Measurements from ENCODE around the gene JAM2.
"Not testable (repeated sequence)": the region's sequence is repeated elsewhere in the genome, so short reads cannot be mapped to it uniquely, and the experiment has no call there.

Gene JAM2

DNA sequence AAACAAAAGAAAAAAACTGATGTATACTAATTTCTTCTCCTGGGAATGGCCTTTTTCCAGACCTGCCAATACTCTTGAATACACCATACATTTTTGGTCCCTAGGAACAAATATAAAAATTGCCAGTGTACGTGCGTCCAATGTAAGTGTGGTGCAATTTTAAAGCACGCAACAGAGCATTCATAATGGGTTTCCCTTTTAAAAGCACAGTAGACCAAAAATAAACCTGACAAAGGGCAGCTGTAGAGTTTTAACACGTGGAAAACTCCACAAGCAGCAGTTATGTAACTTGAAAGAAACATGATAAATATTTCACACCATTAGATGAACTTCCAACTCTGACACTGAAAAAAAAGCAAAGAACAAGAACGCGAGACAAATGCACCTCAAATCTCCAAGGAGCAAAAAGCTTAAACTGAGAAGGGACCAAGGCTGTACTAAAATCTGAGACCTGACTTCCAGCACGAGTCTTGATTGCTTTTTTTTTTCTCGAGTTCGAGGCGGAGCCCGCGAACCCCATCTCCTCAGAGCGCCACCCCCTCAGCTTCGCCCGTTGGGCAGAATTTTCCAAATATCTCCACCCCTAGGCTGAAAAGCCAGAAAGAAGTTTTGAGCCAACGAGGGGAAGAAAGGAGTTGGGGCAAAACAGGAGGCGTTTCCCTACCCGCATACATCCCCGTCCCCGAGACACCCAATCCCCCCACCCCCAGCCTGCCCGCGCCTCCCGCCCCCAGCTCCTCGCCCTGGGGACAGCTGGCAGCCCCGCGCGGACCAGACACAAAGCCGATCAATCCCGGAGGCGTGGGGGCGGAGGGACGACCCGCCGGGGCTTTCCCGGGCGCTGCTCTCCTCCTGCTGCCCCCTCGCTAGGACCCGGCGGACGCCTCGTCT is at the start of gene JAM2:
Gene JAM2, plus strand, starts transcription at position 599 of the 891 bp plus-strand sequence. CDS start 564 bp downstream, outside the sequence.
- no peak for DNase-seq (ENCODE audit: low read depth, low spot score)

DNA sequence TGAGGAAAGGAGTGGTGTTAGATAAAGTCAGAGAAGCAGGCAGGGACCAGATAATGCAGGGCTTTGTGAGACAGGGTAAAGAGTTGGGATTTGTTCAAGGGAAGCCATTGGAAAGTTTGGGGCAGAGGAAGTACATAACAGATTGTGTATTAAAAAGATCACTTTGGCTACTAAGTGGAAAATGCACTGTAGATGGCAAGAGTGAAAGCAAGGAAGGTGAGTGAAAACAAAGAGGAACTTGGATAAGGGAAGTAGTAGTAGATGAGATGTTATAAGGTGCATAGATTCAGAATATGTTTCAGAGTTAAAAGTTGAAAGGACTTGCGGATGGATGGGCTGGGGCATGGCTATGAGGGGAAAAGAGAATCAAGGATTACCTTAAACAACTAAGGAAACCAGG is 49.2 kb upstream of the JAM2 start:
- DNase-seq (ENCODE audit: low read depth, low spot score) = no peak

- DNase-seq (ENCODE audit: low read depth, low spot score) = peak; percentile 48
Measured at GRCh38 chr21:25607151-25608043, 31.7 kb upstream of the JAM2 start, which contains the start of gene MRPL39. Gene MRPL39 (minus strand): TSS chr21:25607481. CDS start chr21:25607475, 6 bp downstream.

DNA sequence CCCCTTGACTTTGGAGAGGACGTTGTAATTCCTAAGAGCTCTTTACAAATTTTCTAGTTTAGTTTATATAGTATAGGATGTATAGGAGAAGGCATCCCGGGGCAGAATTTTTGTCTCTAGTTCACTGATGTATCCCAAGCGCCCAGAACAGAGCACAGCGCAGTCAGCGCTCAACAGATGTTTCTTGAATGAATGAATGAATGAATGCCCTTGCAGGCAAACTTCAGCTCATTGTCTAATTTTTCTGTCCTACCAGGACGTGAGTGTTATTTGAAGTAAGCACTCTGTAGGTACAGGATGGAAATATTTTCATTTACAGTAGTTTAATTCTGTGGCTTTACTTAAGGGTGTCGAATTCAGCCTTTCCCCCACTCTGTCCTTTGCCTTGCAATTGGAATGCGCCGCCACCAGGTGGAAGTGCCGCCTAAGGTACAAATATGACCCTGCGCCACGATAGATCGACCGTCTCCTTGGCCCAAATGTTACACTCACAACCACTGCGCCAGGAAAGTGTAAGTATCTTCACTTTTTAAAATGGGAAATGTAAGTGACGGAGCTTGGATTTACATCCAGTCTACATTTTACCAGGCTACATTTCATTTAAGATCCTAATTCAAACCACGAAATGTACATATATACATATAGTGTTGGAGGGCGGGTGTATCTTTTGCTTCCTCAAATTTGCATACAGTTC is 30.9 kb upstream of the JAM2 start:
- peak; percentile 23 for DNase-seq (ENCODE audit: low read depth, low spot score)

- DNase-seq (ENCODE audit: low read depth, low spot score) = no peak
Measured at GRCh38 chr21:25614441-25614840, 24.6 kb upstream of the JAM2 start.

GRCh38 chr21:25615880-25616279 is 23.2 kb upstream of the JAM2 start:
- no peak for DNase-seq (ENCODE audit: low read depth, low spot score)

DNA sequence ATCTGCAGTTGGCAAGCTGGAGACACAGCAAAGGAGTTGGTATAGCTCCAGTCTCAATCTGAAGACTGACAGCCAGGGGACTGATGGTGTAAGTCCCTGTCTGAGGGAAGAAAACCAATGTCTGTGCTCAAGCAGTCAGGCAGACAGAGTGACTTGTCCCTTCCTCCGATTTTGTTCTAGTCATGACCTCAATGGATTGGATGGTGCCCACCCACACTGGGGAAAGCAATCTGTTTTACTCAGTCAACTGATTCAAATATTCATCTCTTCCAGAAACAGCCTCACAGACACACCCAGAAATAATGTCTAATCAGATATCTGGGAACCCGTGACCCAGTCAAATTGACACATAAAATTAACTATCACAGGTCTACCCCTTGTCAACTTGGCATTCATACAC is 19.9 kb upstream of the JAM2 start:
- no peak for DNase-seq (ENCODE audit: low read depth, low spot score)

DNA sequence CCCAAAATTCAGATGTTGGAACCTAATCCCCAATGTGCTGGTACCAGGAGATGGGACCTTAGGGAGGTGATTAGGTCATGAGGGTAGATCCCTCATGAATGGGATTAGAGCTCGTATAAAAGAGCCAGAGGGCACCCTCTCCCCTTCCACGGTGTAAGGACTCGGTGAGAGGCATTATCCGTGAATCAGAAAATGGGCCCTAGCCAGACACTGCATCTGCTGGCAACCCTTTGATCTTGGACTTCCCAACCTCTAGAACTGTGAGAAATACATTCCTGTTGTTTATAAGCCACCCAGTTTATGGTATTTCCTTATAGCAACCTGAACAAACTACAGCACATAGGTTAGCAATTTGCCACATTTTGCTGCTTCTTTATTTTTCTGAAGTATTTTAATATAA is 14.5 kb upstream of the JAM2 start:
- no peak for DNase-seq (ENCODE audit: low read depth, low spot score)

DNA sequence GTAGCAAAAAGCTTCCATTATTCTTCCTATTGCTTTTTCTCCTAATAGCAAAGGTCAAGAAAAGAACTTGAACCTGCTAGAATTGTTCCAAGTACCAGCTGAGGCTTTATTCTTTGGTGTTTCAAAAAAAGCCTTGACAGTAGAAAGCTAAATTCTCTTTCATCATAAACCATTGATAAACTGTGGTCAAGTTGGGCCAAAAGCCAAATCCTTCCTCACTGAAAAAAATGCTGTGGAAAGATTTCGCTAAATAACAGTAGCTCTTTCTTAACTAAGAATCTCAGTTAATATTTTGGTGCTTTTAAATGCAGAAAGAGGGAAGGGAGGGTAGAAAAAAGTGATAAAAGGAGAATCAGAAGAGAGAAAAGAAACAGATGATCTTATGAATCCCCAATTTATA is 14.0 kb upstream of the JAM2 start:
- no peak for DNase-seq (ENCODE audit: low read depth, low spot score)

GRCh38 chr21:25625776-25626555 is 13.1 kb upstream of the JAM2 start:
- not testable (repeated sequence) for DNase-seq (ENCODE audit: low read depth, low spot score)

GRCh38 chr21:25626757-25627156 is 12.3 kb upstream of the JAM2 start:
- no peak for DNase-seq (ENCODE audit: low read depth, low spot score)

DNA sequence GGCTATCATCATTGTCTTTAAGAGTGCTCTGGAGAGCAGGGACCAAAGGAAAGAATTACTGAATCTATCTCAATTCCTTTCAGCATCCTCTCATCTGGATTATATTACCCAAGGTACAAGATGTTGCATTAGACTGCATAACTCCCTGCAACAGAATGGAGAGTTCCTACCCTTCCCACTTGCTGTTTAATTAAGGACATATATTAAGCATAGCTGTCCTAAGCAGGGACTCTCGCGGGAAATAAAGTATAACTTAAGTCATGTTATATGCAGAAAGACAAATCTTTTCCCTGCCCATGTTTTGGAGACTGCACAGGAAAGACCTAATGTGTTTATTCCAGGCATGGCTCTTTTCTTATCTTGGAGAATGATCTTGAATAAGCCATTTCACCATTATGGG is 6.8 kb upstream of the JAM2 start:
- DNase-seq (ENCODE audit: low read depth, low spot score) = no peak

GRCh38 chr21:25635310-25635709 is 3.7 kb upstream of the JAM2 start:
- no peak for DNase-seq (ENCODE audit: low read depth, low spot score)

DNA sequence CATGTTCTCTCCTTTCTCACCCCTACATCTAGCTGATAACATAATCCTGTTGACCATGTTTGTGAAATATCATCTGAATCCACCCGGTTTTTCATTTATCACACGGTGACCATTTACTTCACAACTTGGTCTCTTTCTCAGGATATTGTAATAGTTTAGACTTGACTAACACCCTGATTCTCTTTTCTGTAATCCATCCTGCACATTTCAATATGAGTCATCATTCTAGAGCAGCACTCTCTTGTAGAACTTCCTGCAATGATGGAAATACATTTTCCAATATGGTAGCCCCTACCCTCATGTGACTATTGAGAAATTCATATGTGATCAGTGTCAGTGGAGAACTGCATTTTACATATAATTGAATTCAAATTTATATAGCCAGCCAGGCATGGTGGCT is 2.3 kb upstream of the JAM2 start:
- no peak for DNase-seq (ENCODE audit: low read depth, low spot score)

DNA sequence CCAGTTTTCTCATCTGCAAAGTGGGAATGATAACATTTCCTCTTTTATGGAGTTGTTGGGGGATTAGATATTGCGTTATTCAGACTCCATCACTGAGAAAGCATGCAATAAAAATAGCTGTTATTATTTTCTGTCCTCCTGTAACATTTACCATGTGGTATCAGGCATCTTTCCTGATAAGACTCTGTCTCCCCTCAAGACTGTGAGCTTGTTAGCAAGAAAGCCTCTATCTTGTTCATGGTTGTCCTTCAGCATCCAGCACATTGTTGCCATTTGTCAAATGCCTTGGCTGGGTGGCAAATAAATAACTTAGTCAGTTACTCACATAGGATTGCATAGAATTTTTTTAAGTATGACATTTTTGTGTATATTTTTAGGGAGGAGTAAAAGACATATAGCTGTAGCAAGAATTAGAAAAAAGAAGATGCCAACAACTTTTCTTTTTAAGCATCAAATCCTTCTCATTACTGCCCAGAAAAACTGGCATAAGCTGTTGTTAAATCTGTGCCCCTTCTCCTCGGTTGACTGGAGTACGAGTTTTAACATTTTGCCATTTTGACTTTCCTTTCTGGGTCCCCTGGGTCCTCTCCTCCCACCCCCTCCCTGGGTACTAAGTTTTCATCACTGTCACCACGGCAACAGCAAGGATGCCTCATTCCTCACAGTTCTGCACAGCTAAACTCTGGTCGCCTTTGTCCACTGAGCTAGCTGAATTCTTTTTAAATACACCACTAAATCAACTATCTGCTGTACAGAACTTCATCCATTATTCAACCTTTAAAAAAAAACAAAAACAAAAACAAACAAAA is 1.0 kb upstream of the JAM2 start:
- DNase-seq (ENCODE audit: low read depth, low spot score) = no peak

DNA sequence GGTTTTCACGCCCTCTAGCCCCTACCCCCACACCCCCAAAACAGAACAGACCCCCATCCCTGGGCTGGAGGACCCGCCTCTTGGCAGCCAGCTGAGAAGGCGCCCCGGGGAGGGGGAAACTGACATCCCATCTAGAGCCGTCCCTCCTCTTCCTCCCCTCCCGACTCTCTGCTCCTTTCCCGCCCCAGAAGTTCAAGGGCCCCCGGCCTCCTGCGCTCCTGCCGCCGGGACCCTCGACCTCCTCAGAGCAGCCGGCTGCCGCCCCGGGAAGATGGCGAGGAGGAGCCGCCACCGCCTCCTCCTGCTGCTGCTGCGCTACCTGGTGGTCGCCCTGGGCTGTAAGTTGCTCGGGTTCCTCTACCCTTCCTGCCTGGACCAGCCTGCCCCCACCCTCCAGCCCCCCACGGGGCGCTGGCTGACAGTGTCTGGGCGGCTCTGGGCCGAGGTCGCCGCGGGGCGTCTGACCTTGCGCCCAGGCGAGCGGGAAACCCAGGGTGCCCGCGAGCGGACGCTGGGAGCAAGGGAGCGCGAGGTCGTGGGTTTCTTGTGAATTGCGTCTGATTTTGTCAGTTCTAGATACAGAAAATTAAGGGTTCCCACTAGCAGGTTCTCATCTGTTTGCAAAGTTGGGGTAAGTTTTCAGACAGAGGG is 618 bp downstream of the JAM2 start:
- DNase-seq (ENCODE audit: low read depth, low spot score) = no peak

GRCh38 chr21:25640202-25640942 is 1.3 kb downstream of the JAM2 start:
- DNase-seq (ENCODE audit: low read depth, low spot score) = no peak

DNA sequence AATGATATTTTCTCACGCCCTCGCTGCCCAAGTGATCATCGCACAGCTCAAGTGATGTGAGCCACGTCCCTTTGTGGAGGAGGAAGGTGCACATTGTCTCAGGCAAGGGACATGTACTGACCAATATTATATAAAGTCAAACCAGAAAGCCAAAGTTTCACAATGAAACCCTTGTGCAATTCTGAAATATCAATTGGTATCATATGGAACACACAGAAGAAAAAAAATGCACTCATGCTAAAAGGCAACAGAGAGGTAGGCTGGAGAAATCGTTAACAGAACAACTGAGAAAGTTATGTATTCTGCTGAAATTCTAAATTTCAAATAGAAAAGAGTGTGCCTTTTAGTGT is 1.9 kb downstream of the JAM2 start:
- DNase-seq (ENCODE audit: low read depth, low spot score) = no peak

GRCh38 chr21:25643486-25643885 is 4.4 kb downstream of the JAM2 start:
- no peak for DNase-seq (ENCODE audit: low read depth, low spot score)

All from iPS DF 19.7 (cell line).